IMR-90 (cell line): ENCODE measurements around the gene TSR3.

ENCODE experiments used
- CEBPB ChIP-seq: IDR thresholded peaks from 2 replicates; pipeline ENCODE4 v1.6.1; 2012; ENCODE audit warnings: low read depth, low read length, improper control_type of control experiment
- CHD1 ChIP-seq: IDR thresholded peaks from 2 replicates; pipeline ENCODE4 v1.6.1; 2012; ENCODE audit warnings: low read depth, low read length, improper control_type of control experiment
- MAFK ChIP-seq: IDR thresholded peaks from 2 replicates; pipeline ENCODE4 v1.6.1; 2012; ENCODE audit warnings: low read depth, low read length, improper control_type of control experiment
- MAZ ChIP-seq: IDR thresholded peaks from 2 replicates; pipeline ENCODE4 v1.6.1; 2012; ENCODE audit warnings: low read depth, mild to moderate bottlenecking, low read length, improper control_type of control experiment, moderate library complexity, borderline replicate concordance
- MXI1 ChIP-seq: IDR thresholded peaks from 2 replicates; pipeline ENCODE4 v1.6.1; 2012; ENCODE audit warnings: low read depth, mild to moderate bottlenecking, low read length, moderate library complexity, borderline replicate concordance
- NFE2L2 ChIP-seq: fragments of 150-350 bp; IDR thresholded peaks from 2 replicates; pipeline ENCODE4 v1.6.1; 2016; ENCODE audit warnings: low read depth, mild to moderate bottlenecking, low read length
- POLR2A ChIP-seq: IDR thresholded peaks from 2 replicates; pipeline ENCODE4 v1.6.1; 2012; ENCODE audit warnings: mild to moderate bottlenecking, low read depth, low read length
- RAD21 ChIP-seq: IDR thresholded peaks from 2 replicates; pipeline ENCODE4 v1.6.1; 2012; ENCODE audit warnings: low read length, improper control_type of control experiment
- RCOR1 ChIP-seq: IDR thresholded peaks from 2 replicates; pipeline ENCODE4 v1.6.1; 2012; ENCODE audit warnings: mild to moderate bottlenecking, low read length, improper control_type of control experiment; ENCODE audit not compliant: insufficient replicate concordance
- RFX5 ChIP-seq: IDR thresholded peaks from 2 replicates; pipeline ENCODE4 v1.8.0; 2012; ENCODE audit warnings: low read depth, mild to moderate bottlenecking, low read length, moderate library complexity
- SMC3 ChIP-seq: fragments of 150-350 bp; IDR thresholded peaks from 2 replicates; pipeline ENCODE4 v1.6.1; 2016; ENCODE audit warnings: low read depth, mild to moderate bottlenecking, antibody characterized with exemption, low read length, moderate library complexity
- TF ChIP-seq, protein P1 (sequence below): conservative IDR thresholded peaks from 2 replicates; pipeline ENCODE4 v1.5.1; 2012; ENCODE audit warnings: mild to moderate bottlenecking, low read depth, low read length, improper control_type of control experiment
- TF ChIP-seq, protein P2 (sequence below): fragments of 150-350 bp; IDR thresholded peaks from 2 replicates; pipeline ENCODE4 v1.6.1; 2016; ENCODE audit warnings: low read depth, mild to moderate bottlenecking, low read length, moderate library complexity, borderline replicate concordance
- TF ChIP-seq, protein P3 (sequence below): fragments of 150-350 bp; IDR thresholded peaks from 2 replicates; pipeline ENCODE4 v1.6.1; 2017; ENCODE audit warnings: mild to moderate bottlenecking, antibody characterized with exemption, low read length, low read depth

DNA sequence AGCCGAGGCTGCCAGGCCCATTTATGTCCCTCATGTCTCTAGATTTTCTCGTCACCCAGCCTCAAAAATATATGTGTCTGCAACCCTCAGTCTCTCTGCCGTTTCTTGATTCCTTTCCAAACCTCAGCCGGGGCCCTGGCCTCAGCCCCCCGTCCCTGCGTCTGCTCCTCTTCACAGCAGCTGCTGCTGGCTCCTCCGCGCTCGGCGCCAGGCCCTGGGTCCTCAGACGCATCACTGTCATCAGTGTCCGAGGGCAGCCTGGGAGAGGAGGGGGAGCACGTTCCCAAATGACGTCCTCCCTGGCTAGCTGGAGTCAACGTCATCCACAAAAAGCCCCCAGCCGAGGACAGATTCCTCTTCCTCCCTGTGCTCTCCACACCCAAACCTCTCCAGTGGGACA is 2.3 kb downstream of the TSR3 start:
- TF ChIP-seq, protein P1, sequence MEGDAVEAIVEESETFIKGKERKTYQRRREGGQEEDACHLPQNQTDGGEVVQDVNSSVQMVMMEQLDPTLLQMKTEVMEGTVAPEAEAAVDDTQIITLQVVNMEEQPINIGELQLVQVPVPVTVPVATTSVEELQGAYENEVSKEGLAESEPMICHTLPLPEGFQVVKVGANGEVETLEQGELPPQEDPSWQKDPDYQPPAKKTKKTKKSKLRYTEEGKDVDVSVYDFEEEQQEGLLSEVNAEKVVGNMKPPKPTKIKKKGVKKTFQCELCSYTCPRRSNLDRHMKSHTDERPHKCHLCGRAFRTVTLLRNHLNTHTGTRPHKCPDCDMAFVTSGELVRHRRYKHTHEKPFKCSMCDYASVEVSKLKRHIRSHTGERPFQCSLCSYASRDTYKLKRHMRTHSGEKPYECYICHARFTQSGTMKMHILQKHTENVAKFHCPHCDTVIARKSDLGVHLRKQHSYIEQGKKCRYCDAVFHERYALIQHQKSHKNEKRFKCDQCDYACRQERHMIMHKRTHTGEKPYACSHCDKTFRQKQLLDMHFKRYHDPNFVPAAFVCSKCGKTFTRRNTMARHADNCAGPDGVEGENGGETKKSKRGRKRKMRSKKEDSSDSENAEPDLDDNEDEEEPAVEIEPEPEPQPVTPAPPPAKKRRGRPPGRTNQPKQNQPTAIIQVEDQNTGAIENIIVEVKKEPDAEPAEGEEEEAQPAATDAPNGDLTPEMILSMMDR = no peak
- TF ChIP-seq NFE2L2 = no peak
- no peak for TF ChIP-seq POLR2A
- TF ChIP-seq SMC3 = no peak
- TF ChIP-seq, protein P2, sequence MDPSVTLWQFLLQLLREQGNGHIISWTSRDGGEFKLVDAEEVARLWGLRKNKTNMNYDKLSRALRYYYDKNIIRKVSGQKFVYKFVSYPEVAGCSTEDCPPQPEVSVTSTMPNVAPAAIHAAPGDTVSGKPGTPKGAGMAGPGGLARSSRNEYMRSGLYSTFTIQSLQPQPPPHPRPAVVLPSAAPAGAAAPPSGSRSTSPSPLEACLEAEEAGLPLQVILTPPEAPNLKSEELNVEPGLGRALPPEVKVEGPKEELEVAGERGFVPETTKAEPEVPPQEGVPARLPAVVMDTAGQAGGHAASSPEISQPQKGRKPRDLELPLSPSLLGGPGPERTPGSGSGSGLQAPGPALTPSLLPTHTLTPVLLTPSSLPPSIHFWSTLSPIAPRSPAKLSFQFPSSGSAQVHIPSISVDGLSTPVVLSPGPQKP = no peak
- no peak for TF ChIP-seq RAD21
- no peak for TF ChIP-seq MAZ
- TF ChIP-seq RFX5 = no peak
- no peak for TF ChIP-seq CHD1
- no peak for TF ChIP-seq CEBPB
- TF ChIP-seq RCOR1 = no peak
- TF ChIP-seq, protein P3, sequence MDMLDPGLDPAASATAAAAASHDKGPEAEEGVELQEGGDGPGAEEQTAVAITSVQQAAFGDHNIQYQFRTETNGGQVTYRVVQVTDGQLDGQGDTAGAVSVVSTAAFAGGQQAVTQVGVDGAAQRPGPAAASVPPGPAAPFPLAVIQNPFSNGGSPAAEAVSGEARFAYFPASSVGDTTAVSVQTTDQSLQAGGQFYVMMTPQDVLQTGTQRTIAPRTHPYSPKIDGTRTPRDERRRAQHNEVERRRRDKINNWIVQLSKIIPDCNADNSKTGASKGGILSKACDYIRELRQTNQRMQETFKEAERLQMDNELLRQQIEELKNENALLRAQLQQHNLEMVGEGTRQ = no peak
- TF ChIP-seq MAFK = no peak
- no peak for TF ChIP-seq MXI1
